ENCODE results near the gene SPSB1. TPM values are rescaled to one million over a fixed set of nuclear protein-coding genes. Genes with fewer than 3 reads are reported as not detected.

SPSB1 gene
- polyA plus RNA-seq, 1 donor from 2014 or later = 1.4 TPM

DNA sequence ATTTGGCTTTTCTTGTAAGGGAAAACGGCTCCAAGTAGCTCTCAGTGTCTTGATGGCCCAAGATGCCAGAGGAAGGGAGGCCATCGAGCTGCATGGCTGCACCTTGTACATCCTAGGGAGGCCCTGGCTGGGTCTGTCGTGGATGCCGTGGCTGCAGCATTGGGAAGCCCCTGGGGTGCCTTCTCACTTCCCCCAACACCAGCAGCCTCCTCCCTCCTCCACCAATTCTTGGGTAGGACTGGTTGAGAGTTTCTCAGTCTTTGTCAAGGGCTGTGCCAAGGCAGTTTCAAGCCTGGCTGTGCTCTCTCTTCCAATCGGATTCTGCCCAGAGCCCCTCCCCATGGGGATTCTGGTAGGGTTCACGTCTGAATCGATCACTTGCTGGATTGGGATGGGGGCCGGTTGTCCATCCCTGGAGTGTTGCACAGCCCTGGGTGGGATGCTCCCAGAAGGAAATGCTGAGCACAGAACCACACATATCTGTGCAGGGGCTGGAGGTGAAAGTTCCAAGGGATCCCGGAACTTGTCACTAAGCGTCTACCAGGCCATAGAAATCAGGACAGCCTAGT is 14.0 kb upstream of the SPSB1 start:
- H2AFZ ChIP-seq (ENCODE audit: low read depth, low read length) = no peak overlapping the region
- H3K4me3 ChIP-seq (ENCODE audit: low read length) = no peak overlapping the region
- no peak overlapping the region for H3K27ac ChIP-seq (ENCODE audit: low read length)
- no peaks in the 10 kb centered on the region for H4K20me1 ChIP-seq (ENCODE audit: insufficient read depth)
- no peak for TF ChIP-seq MXI1 (conservative IDR thresholded peaks at IDR 0.05; ENCODE audit: poor library complexity, severe bottlenecking)
- TF ChIP-seq EP300 (conservative IDR thresholded peaks at IDR 0.05; ENCODE audit: poor library complexity, severe bottlenecking) = no peak
- TF ChIP-seq, protein P1, sequence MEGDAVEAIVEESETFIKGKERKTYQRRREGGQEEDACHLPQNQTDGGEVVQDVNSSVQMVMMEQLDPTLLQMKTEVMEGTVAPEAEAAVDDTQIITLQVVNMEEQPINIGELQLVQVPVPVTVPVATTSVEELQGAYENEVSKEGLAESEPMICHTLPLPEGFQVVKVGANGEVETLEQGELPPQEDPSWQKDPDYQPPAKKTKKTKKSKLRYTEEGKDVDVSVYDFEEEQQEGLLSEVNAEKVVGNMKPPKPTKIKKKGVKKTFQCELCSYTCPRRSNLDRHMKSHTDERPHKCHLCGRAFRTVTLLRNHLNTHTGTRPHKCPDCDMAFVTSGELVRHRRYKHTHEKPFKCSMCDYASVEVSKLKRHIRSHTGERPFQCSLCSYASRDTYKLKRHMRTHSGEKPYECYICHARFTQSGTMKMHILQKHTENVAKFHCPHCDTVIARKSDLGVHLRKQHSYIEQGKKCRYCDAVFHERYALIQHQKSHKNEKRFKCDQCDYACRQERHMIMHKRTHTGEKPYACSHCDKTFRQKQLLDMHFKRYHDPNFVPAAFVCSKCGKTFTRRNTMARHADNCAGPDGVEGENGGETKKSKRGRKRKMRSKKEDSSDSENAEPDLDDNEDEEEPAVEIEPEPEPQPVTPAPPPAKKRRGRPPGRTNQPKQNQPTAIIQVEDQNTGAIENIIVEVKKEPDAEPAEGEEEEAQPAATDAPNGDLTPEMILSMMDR (IDR thresholded peaks at IDR 0.05; ENCODE audit: poor library complexity, severe bottlenecking) = no peak
- no peak for TF ChIP-seq POLR2AphosphoS5 (IDR thresholded peaks at IDR 0.05)
- no peak for TF ChIP-seq EZH2 (IDR thresholded peaks at IDR 0.05; ENCODE audit: borderline replicate concordance, insufficient read depth, low read length, poor library complexity, severe bottlenecking)
- TF ChIP-seq, protein P2, sequence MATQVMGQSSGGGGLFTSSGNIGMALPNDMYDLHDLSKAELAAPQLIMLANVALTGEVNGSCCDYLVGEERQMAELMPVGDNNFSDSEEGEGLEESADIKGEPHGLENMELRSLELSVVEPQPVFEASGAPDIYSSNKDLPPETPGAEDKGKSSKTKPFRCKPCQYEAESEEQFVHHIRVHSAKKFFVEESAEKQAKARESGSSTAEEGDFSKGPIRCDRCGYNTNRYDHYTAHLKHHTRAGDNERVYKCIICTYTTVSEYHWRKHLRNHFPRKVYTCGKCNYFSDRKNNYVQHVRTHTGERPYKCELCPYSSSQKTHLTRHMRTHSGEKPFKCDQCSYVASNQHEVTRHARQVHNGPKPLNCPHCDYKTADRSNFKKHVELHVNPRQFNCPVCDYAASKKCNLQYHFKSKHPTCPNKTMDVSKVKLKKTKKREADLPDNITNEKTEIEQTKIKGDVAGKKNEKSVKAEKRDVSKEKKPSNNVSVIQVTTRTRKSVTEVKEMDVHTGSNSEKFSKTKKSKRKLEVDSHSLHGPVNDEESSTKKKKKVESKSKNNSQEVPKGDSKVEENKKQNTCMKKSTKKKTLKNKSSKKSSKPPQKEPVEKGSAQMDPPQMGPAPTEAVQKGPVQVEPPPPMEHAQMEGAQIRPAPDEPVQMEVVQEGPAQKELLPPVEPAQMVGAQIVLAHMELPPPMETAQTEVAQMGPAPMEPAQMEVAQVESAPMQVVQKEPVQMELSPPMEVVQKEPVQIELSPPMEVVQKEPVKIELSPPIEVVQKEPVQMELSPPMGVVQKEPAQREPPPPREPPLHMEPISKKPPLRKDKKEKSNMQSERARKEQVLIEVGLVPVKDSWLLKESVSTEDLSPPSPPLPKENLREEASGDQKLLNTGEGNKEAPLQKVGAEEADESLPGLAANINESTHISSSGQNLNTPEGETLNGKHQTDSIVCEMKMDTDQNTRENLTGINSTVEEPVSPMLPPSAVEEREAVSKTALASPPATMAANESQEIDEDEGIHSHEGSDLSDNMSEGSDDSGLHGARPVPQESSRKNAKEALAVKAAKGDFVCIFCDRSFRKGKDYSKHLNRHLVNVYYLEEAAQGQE (IDR thresholded peaks at IDR 0.05; ENCODE audit: borderline replicate concordance) = no peak
- no peak for TF ChIP-seq TAF1 (IDR thresholded peaks at IDR 0.05; ENCODE audit: low read depth)
- no peak for TF ChIP-seq RAD21 (conservative IDR thresholded peaks at IDR 0.05)
- TF ChIP-seq SMC3 (conservative IDR thresholded peaks at IDR 0.05; ENCODE audit: poor library complexity) = no peak
- H3K9me3 ChIP-seq (ENCODE audit: low read length) = no peaks in the 10 kb centered on the region
- no peaks in the 10 kb centered on the region for H3F3A ChIP-seq (ENCODE audit: insufficient read depth, low read length, poor library complexity, severe bottlenecking)
- H3K36me3 ChIP-seq (ENCODE audit: insufficient read depth, low read length) = no peaks in the 10 kb centered on the region
- no peaks in the 10 kb centered on the region for H3K79me2 ChIP-seq (replicated peaks; ENCODE audit: insufficient read depth, low read length)
- H3K27me3 ChIP-seq (ENCODE audit: insufficient read depth, low read depth, low read length) = no peaks in the 10 kb centered on the region
- H3K9ac ChIP-seq (ENCODE audit: low read length) = no peak overlapping the region
- no peaks in the 10 kb centered on the region for H3K9me2 ChIP-seq (ENCODE audit: insufficient read depth, low read length)
- no peak overlapping the region for H3K4me2 ChIP-seq (ENCODE audit: low read length)

DNA sequence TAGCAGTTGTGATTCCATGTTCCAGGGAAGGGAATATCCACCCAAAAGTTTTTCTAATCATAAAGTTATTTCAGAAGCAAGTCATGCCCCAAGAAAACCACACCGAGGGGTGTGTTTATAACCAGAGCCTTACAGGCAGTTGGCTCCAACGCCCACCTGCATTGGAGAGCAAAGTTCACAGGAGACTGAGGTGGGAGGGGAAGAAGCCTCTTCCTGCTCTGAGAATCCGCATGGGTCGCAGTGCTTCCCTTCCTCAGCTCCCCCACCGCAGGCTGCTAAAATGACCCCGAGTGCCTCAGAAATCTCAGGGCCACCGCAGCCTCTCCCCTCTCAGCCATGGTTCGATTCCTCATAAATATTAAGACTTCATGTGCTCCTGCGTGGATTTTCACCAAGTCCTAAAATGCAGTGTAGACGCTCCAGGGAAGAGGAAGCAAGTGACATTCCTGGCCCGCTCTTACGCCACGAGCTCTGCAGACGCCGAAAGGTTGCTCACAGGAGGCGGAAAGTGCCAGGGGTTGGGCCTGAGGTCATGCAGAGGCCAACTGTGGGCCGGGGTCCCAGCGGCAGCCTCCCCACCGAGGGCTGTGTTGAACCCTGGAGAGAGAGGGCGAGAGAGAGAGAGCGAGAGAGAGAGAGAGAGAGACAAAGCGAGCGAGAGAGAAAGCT is 13.4 kb upstream of the SPSB1 start:
- no peak overlapping the region for H2AFZ ChIP-seq (ENCODE audit: low read depth, low read length)
- H3K4me3 ChIP-seq (ENCODE audit: low read length) = no peak overlapping the region
- TF ChIP-seq EP300 (conservative IDR thresholded peaks at IDR 0.05; ENCODE audit: poor library complexity, severe bottlenecking) (no peak), POLR2AphosphoS5 (IDR thresholded peaks at IDR 0.05) (no peak), SMC3 (conservative IDR thresholded peaks at IDR 0.05; ENCODE audit: poor library complexity) (no peak)
- TF ChIP-seq, protein P1 (IDR thresholded peaks at IDR 0.05; ENCODE audit: poor library complexity, severe bottlenecking) = no peak
- TF ChIP-seq, protein P2 (IDR thresholded peaks at IDR 0.05; ENCODE audit: borderline replicate concordance) = no peak
- H3K27ac ChIP-seq (ENCODE audit: low read length) = no peak overlapping the region
- H3F3A ChIP-seq (ENCODE audit: insufficient read depth, low read length, poor library complexity, severe bottlenecking) = no peaks in the 10 kb centered on the region
- no peak overlapping the region for H3K4me2 ChIP-seq (ENCODE audit: low read length)
- H4K20me1 ChIP-seq (ENCODE audit: insufficient read depth) = no peaks in the 10 kb centered on the region
- no peaks in the 10 kb centered on the region for H3K36me3 ChIP-seq (ENCODE audit: insufficient read depth, low read length)
- no peak overlapping the region for H3K9ac ChIP-seq (ENCODE audit: low read length)
- no peaks in the 10 kb centered on the region for H3K27me3 ChIP-seq (ENCODE audit: insufficient read depth, low read depth, low read length)
- no peaks in the 10 kb centered on the region for H3K79me2 ChIP-seq (replicated peaks; ENCODE audit: insufficient read depth, low read length)
- H3K9me3 ChIP-seq (ENCODE audit: low read length) = no peaks in the 10 kb centered on the region
- no peaks in the 10 kb centered on the region for H3K9me2 ChIP-seq (ENCODE audit: insufficient read depth, low read length)

Data from neural cell (in vitro differentiated cells).